ENCODE measurements around the gene RPL12.

DNA sequence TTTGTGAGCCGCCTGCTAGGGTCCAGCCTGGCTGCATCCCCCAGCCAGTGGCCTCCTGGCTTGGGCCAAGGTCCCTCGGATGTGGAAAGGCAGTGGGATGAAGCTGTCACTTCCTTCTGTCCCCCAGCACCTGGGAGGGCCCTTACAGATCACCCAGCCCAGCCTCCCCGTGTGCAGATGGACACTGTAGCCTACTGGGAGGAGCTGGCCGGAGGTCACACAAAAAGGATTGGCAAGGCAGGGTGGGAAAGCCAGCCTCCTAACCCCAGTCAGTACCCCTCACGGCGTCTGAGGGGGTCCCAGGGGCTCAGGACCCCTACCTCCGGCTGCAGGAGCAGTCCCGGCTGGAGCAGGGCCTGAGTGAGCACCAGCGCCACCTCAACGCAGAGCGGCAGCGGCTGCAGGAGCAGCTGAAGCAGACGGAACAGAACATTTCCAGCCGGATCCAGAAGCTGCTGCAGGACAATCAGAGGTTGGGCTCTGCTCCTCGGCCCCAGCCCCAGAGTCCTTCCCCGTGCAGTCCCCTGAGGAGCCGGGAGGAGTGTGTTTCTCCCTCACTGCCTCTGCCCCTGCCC lies 28.4 kb upstream of the RPL12 start:
- TF ChIP-seq, protein P1, sequence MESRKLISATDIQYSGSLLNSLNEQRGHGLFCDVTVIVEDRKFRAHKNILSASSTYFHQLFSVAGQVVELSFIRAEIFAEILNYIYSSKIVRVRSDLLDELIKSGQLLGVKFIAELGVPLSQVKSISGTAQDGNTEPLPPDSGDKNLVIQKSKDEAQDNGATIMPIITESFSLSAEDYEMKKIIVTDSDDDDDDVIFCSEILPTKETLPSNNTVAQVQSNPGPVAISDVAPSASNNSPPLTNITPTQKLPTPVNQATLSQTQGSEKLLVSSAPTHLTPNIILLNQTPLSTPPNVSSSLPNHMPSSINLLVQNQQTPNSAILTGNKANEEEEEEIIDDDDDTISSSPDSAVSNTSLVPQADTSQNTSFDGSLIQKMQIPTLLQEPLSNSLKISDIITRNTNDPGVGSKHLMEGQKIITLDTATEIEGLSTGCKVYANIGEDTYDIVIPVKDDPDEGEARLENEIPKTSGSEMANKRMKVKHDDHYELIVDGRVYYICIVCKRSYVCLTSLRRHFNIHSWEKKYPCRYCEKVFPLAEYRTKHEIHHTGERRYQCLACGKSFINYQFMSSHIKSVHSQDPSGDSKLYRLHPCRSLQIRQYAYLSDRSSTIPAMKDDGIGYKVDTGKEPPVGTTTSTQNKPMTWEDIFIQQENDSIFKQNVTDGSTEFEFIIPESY (CRISPR knock-in tag; IDR thresholded peaks at IDR 0.05) = no peak
- TF ChIP-seq EGR1 (conservative IDR thresholded peaks at IDR 0.05) (no peak), ZNF512 (tag; IDR thresholded peaks at IDR 0.05) (no peak), ZFX (CRISPR knock-in tag; IDR thresholded peaks at IDR 0.05) (no peak), ZNF586 (CRISPR knock-in tag; conservative IDR thresholded peaks at IDR 0.05) (no peak), FOXK1 (CRISPR knock-in tag; IDR thresholded peaks at IDR 0.05; ENCODE audit: borderline replicate concordance) (no peak), POLR2A (conservative IDR thresholded peaks at IDR 0.05) (no peak), SIN3A (IDR thresholded peaks at IDR 0.05; ENCODE audit: borderline replicate concordance in 2 of 2, control insufficient read depth in 1 of 2, low read depth in 2 of 2, low read length in 2 of 2) (no peak), CTCF (IDR thresholded peaks at IDR 0.05 in 2 of 3, conservative IDR thresholded peaks at IDR 0.05 in 1 of 3; ENCODE audit: insufficient read depth in 2 of 3, low read depth in 1 of 3, low read length in 3 of 3) (no peak), PTTG1 (tag; IDR thresholded peaks at IDR 0.05; ENCODE audit: low read depth) (no peak), POLR2AphosphoS5 (IDR thresholded peaks at IDR 0.05; ENCODE audit: control insufficient read depth, insufficient read depth, low read depth, low read length) (no peak)
- TF ChIP-seq, protein P2, sequence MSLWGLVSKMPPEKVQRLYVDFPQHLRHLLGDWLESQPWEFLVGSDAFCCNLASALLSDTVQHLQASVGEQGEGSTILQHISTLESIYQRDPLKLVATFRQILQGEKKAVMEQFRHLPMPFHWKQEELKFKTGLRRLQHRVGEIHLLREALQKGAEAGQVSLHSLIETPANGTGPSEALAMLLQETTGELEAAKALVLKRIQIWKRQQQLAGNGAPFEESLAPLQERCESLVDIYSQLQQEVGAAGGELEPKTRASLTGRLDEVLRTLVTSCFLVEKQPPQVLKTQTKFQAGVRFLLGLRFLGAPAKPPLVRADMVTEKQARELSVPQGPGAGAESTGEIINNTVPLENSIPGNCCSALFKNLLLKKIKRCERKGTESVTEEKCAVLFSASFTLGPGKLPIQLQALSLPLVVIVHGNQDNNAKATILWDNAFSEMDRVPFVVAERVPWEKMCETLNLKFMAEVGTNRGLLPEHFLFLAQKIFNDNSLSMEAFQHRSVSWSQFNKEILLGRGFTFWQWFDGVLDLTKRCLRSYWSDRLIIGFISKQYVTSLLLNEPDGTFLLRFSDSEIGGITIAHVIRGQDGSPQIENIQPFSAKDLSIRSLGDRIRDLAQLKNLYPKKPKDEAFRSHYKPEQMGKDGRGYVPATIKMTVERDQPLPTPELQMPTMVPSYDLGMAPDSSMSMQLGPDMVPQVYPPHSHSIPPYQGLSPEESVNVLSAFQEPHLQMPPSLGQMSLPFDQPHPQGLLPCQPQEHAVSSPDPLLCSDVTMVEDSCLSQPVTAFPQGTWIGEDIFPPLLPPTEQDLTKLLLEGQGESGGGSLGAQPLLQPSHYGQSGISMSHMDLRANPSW (CRISPR knock-in tag; IDR thresholded peaks at IDR 0.05) = no peak
- TF ChIP-seq, protein P3, sequence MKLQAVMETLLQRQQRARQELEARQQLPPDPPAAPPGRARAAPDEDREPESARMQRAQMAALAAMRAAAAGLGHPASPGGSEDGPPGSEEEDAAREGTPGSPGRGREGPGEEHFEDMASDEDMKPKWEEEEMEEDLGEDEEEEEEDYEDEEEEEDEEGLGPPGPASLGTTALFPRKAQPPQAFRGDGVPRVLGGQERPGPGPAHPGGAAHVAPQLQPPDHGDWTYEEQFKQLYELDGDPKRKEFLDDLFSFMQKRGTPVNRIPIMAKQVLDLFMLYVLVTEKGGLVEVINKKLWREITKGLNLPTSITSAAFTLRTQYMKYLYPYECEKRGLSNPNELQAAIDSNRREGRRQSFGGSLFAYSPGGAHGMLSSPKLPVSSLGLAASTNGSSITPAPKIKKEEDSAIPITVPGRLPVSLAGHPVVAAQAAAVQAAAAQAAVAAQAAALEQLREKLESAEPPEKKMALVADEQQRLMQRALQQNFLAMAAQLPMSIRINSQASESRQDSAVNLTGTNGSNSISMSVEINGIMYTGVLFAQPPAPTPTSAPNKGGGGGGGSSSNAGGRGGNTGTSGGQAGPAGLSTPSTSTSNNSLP (IDR thresholded peaks at IDR 0.05; ENCODE audit: borderline replicate concordance, low read depth, low read length) = no peak

Measured in K562 (cell line).